SK-N-SH treated with all-trans-retinoic acid at 6 μM for 48 hours (cell line): ENCODE data around the gene OR51B4.
"Not testable (repeated sequence)": the region's sequence is repeated elsewhere in the genome, so short reads cannot be mapped to it uniquely, and the experiment has no call there.

Source experiments
- ATAC-seq: fragments of 200-7000 bp; cut with Tn5 transposase; 3 replicates; pipeline ENCODE4 v1.9.1; 2020; ENCODE audit warnings: mild to moderate bottlenecking, moderate library complexity
- ARNTL ChIP-seq: fragments of 450-650 bp; formaldehyde crosslinking; IDR thresholded peaks from 2 replicates; pipeline ENCODE4 v1.5.0; 2020; ENCODE audit warnings: low read depth, mild to moderate bottlenecking, moderate library complexity, borderline replicate concordance
- BACH2 ChIP-seq: fragments of 250-450 bp; sonication (Bioruptor Pico); IDR thresholded peaks from 2 replicates; pipeline ENCODE4 v1.9.0; 2021; ENCODE audit warnings: mild to moderate bottlenecking, borderline replicate concordance
- CREB5 ChIP-seq: fragments of 250-450 bp; sonication (Bioruptor Pico); IDR thresholded peaks from 2 replicates; pipeline ENCODE4 v1.5.1; 2020; ENCODE audit warnings: low read depth, mild to moderate bottlenecking, moderate library complexity
- CSDC2 ChIP-seq: fragments of 250-450 bp; sonication (Bioruptor Pico); IDR thresholded peaks from 2 replicates; pipeline ENCODE4 v1.5.0; 2020; ENCODE audit warnings: mild to moderate bottlenecking, moderate library complexity
- CSRNP3 ChIP-seq: fragments of 250-450 bp; sonication (Bioruptor Pico); IDR thresholded peaks from 2 replicates; pipeline ENCODE4 v1.5.1; 2021; ENCODE audit warnings: mild to moderate bottlenecking, moderate library complexity
- ESRRG ChIP-seq: fragments of 250-450 bp; sonication (Bioruptor Pico); IDR thresholded peaks from 2 replicates; pipeline ENCODE4 v1.6.1; 2021; ENCODE audit warnings: mild to moderate bottlenecking
- GLIS3 ChIP-seq: fragments of 250-450 bp; sonication (Bioruptor Pico); IDR thresholded peaks from 2 replicates; pipeline ENCODE4 v1.5.0; 2020; ENCODE audit warnings: mild to moderate bottlenecking, moderate library complexity
- ISL1 ChIP-seq: fragments of 250-450 bp; sonication (Bioruptor Pico); IDR thresholded peaks from 2 replicates; pipeline ENCODE4 v2.1.2; 2022; ENCODE audit warnings: mild to moderate bottlenecking, moderate library complexity
- OSR1 ChIP-seq: fragments of 250-450 bp; sonication (Bioruptor Pico); IDR thresholded peaks from 2 replicates; pipeline ENCODE4 v1.8.0; 2022; ENCODE audit warnings: moderate library complexity, mild to moderate bottlenecking, inconsistent platforms
- PATZ1 ChIP-seq: fragments of 250-450 bp; sonication (Bioruptor Pico); IDR thresholded peaks from 2 replicates; pipeline ENCODE4 v1.8.0; 2020; ENCODE audit warnings: mild to moderate bottlenecking, moderate library complexity, borderline replicate concordance
- POU6F1 ChIP-seq: fragments of 250-450 bp; sonication (Bioruptor Pico); IDR thresholded peaks from 2 replicates; pipeline ENCODE4 v1.8.0; 2021; ENCODE audit warnings: low read depth, mild to moderate bottlenecking, moderate library complexity, borderline replicate concordance
- RARB ChIP-seq: fragments of 250-450 bp; sonication (Bioruptor Pico); IDR thresholded peaks from 2 replicates; pipeline ENCODE4 v1.8.0; 2021; ENCODE audit warnings: mild to moderate bottlenecking, moderate library complexity
- SNAI2 ChIP-seq: fragments of 250-450 bp; sonication (Bioruptor Pico); IDR thresholded peaks from 2 replicates; pipeline ENCODE4 v1.5.0; 2020; ENCODE audit warnings: mild to moderate bottlenecking, moderate library complexity
- TCF4 ChIP-seq: fragments of 250-450 bp; sonication (Bioruptor Pico); IDR thresholded peaks from 2 replicates; pipeline ENCODE4 v1.8.0; 2021; ENCODE audit warnings: mild to moderate bottlenecking, moderate library complexity, borderline replicate concordance
- TOX ChIP-seq: fragments of 250-450 bp; sonication (Bioruptor Pico); IDR thresholded peaks from 2 replicates; pipeline ENCODE4 v1.8.0; 2021; ENCODE audit warnings: mild to moderate bottlenecking, moderate library complexity, borderline replicate concordance
- TSHZ2 ChIP-seq: fragments of 250-450 bp; sonication (Bioruptor Pico); IDR thresholded peaks from 2 replicates; pipeline ENCODE4 v1.5.0; 2020; ENCODE audit warnings: mild to moderate bottlenecking, moderate library complexity
- ZC3H10 ChIP-seq: fragments of 250-450 bp; sonication (Bioruptor Pico); IDR thresholded peaks from 2 replicates; pipeline ENCODE4 v1.5.1; 2021; ENCODE audit warnings: mild to moderate bottlenecking, moderate library complexity
- ZFP3 ChIP-seq: fragments of 250-450 bp; sonication (Bioruptor Pico); IDR thresholded peaks from 2 replicates; pipeline ENCODE4 v1.5.0; 2020; ENCODE audit warnings: mild to moderate bottlenecking, moderate library complexity
- ZNF70 ChIP-seq: fragments of 450-650 bp; formaldehyde crosslinking; IDR thresholded peaks from 2 replicates; pipeline ENCODE4 v1.5.0; 2020; ENCODE audit warnings: mild to moderate bottlenecking, moderate library complexity
- ZNF8 ChIP-seq: fragments of 450-650 bp; formaldehyde crosslinking; IDR thresholded peaks from 2 replicates; pipeline ENCODE4 v1.5.0; 2020; ENCODE audit warnings: mild to moderate bottlenecking, moderate library complexity

Gene OR51B4

GRCh38 chr11:5337253-5337652, 35.5 kb upstream of the OR51B4 start:
- ATAC-seq = not testable (repeated sequence)

- no peak for ATAC-seq
Measured at GRCh38 chr11:5336331-5336730, 34.6 kb upstream of the OR51B4 start.

More at GRCh38 chr11:5336331-5336730, 34.6 kb upstream of the OR51B4 start:
- no peak for TF ChIP-seq TOX (CRISPR knock-in tag)
- no peak for TF ChIP-seq CREB5 (CRISPR knock-in tag)
- no peak for TF ChIP-seq OSR1 (CRISPR knock-in tag)
- no peak for TF ChIP-seq ZNF8 (CRISPR knock-in tag)
- TF ChIP-seq PATZ1 (CRISPR knock-in tag) = no peak
- no peak for TF ChIP-seq ARNTL (CRISPR knock-in tag)
- TF ChIP-seq TSHZ2 (CRISPR knock-in tag) = no peak
- no peak for TF ChIP-seq ZFP3 (CRISPR knock-in tag)
- TF ChIP-seq TCF4 (CRISPR knock-in tag) = no peak
- TF ChIP-seq ZNF70 (CRISPR knock-in tag) = no peak
- no peak for TF ChIP-seq CSDC2 (CRISPR knock-in tag)
- TF ChIP-seq ZC3H10 (CRISPR knock-in tag) = no peak
- no peak for TF ChIP-seq POU6F1 (CRISPR knock-in tag)
- TF ChIP-seq CSRNP3 (CRISPR knock-in tag) = no peak
- TF ChIP-seq BACH2 (CRISPR knock-in tag) = no peak
- no peak for TF ChIP-seq SNAI2 (CRISPR knock-in tag)
- no peak for TF ChIP-seq ESRRG
- TF ChIP-seq ISL1 = no peak
- no peak for TF ChIP-seq GLIS3 (CRISPR knock-in tag)
- no peak for TF ChIP-seq RARB (CRISPR knock-in tag)
